DND-41 (cell line): ENCODE data around the gene PLD6.

Experiments
- ATAC-seq: fragments of 200-7000 bp; cut with Tn5 transposase; 3 replicates; pipeline ENCODE4 v1.9.1; 2021; ENCODE audit warnings: low read depth; ENCODE audit not compliant: insufficient read depth
- DNase-seq: peaks from one replicate; pipeline ENCODE4 v3.0.0-alpha.2; 2020
- H2AFZ ChIP-seq: 2 replicates; pipeline ENCODE4 v1.6.0; 2012; ENCODE audit warnings: low read depth, low read length
- H3K27ac ChIP-seq: 2 replicates; pipeline ENCODE4 v1.5.1; 2012; ENCODE audit warnings: low read length, inconsistent platforms
- H3K27me3 ChIP-seq: fragments of 200-600 bp; sonication (generic); 2 replicates; pipeline ENCODE4 v1.6.0; 2012; ENCODE audit warnings: low read length, mild to moderate bottlenecking, inconsistent platforms; ENCODE audit not compliant: insufficient read depth, poor library complexity
- H3K36me3 ChIP-seq: 2 replicates; pipeline ENCODE4 v1.5.1; 2012; ENCODE audit warnings: low read length, inconsistent platforms; ENCODE audit not compliant: insufficient read depth
- H3K4me1 ChIP-seq: 2 replicates; pipeline ENCODE4 v1.5.1; 2012; ENCODE audit warnings: mild to moderate bottlenecking, low read length; ENCODE audit not compliant: insufficient read depth
- H3K4me2 ChIP-seq: 2 replicates; pipeline ENCODE4 v1.6.0; 2012; ENCODE audit warnings: mild to moderate bottlenecking, moderate library complexity, low read length, inconsistent platforms; ENCODE audit not compliant: insufficient read depth
- H3K4me3 ChIP-seq, 2 experiments: fragments of 200-600 bp in 1 of 2; shearing (Covaris generic) in 1 of 2; 2 replicates each; pipeline ENCODE4 v1.5.1; 2012 to 2016; ENCODE audit warnings: inconsistent platforms in 2 of 2, low read length in 2 of 2, mild to moderate bottlenecking in 2 of 2, low read depth in 1 of 2, moderate library complexity in 1 of 2
- H3K79me2 ChIP-seq: 2 replicates; pipeline ENCODE4 v1.6.0; 2012; ENCODE audit warnings: low read length, inconsistent platforms; ENCODE audit not compliant: insufficient read depth
- H3K9ac ChIP-seq: 2 replicates; pipeline ENCODE4 v1.6.0; 2012; ENCODE audit warnings: low read depth, mild to moderate bottlenecking, inconsistent platforms, low read length, moderate library complexity
- H3K9me3 ChIP-seq: 2 replicates; pipeline ENCODE4 v1.5.1; 2012; ENCODE audit warnings: low read length, moderate library complexity, mild to moderate bottlenecking, inconsistent platforms; ENCODE audit not compliant: insufficient read depth, severe bottlenecking
- H4K20me1 ChIP-seq: 2 replicates; pipeline ENCODE4 v1.6.0; 2012; ENCODE audit warnings: low read length; ENCODE audit not compliant: insufficient read depth
- CTCF ChIP-seq: IDR thresholded peaks from 2 replicates; pipeline ENCODE4 v1.5.1; 2012; ENCODE audit warnings: borderline replicate concordance, low read length, moderate library complexity, mild to moderate bottlenecking; ENCODE audit not compliant: poor library complexity, severe bottlenecking; ENCODE audit errors: extremely low read depth
- EZH2 ChIP-seq: IDR thresholded peaks from 3 replicates; pipeline ENCODE4 v1.6.1; 2012; ENCODE audit warnings: borderline replicate concordance, low read depth, mild to moderate bottlenecking, moderate library complexity, low read length, inconsistent platforms; ENCODE audit not compliant: severe bottlenecking

Gene PLD6

GRCh38 chr17:17167356-17167755 is 38.8 kb downstream of the PLD6 start:
- H3K9ac ChIP-seq = no peak overlapping the region
- no peak overlapping the region for H3K27ac ChIP-seq
- DNase-seq = no peak
- TF ChIP-seq CTCF (no peak), EZH2 (no peak)
- no peak overlapping the region for H3K4me3 ChIP-seq
- no peak overlapping the region for H2AFZ ChIP-seq
- no peaks in the 10 kb centered on the region for H3K79me2 ChIP-seq
- peaks cover 19% of the 10 kb centered on the region for H4K20me1 ChIP-seq
- H3K36me3 ChIP-seq = peaks cover 89% of the 10 kb centered on the region
- ATAC-seq = no peak
- no peaks in the 10 kb centered on the region for H3K27me3 ChIP-seq
- H3K4me1 ChIP-seq = no peaks in the 10 kb centered on the region
- no peak overlapping the region for H3K4me2 ChIP-seq
- H3K9me3 ChIP-seq = no peaks in the 10 kb centered on the region

- no peak for DNase-seq
- Histone ChIP-seq H3K9ac (no peak overlapping the region), H4K20me1 (peaks cover 19% of the 10 kb centered on the region), H3K27ac (no peak overlapping the region), H3K4me3 (no peak overlapping the region), H3K4me1 (no peaks in the 10 kb centered on the region), H3K36me3 (peaks cover 89% of the 10 kb centered on the region), H3K4me2 (no peak overlapping the region), H3K9me3 (no peaks in the 10 kb centered on the region), H3K79me2 (no peaks in the 10 kb centered on the region), H2AFZ (no peak overlapping the region), H3K27me3 (no peaks in the 10 kb centered on the region)
- TF ChIP-seq EZH2 (no peak), CTCF (no peak)
- no peak for ATAC-seq
These were observed 39.7 kb downstream of the PLD6 start for GRCh38 chr17:17166446-17166845.

- Histone ChIP-seq H3K36me3 (peaks cover 89% of the 10 kb centered on the region), H3K79me2 (no peaks in the 10 kb centered on the region), H3K4me2 (no peak overlapping the region), H3K9me3 (no peaks in the 10 kb centered on the region), H3K27ac (no peak overlapping the region), H4K20me1 (peaks cover 15% of the 10 kb centered on the region), H3K9ac (no peak overlapping the region), H2AFZ (no peak overlapping the region), H3K27me3 (no peaks in the 10 kb centered on the region), H3K4me3 (no peak overlapping the region), H3K4me1 (no peaks in the 10 kb centered on the region)
- ATAC-seq (no peak), DNase-seq (no peak)
- TF ChIP-seq CTCF (no peak), EZH2 (no peak)
These were observed 40.3 kb downstream of the PLD6 start for GRCh38 chr17:17165666-17166308.
